GM12875 (cell line): ENCODE data around the gene ST6GALNAC3.

ENCODE experiments used
- H3K4me3 ChIP-seq: one replicate; pipeline ENCODE4 v1.5.1; 2011; ENCODE audit warnings: low read depth, low read length, control low read depth
- TF ChIP-seq, protein P1 (sequence below): IDR thresholded peaks from 2 replicates; pipeline ENCODE4 v1.5.1; 2011; ENCODE audit warnings: low read depth, mild to moderate bottlenecking, control low read depth, inconsistent platforms, low read length, moderate library complexity, borderline replicate concordance; ENCODE audit not compliant: insufficient read depth

Gene ST6GALNAC3

DNA sequence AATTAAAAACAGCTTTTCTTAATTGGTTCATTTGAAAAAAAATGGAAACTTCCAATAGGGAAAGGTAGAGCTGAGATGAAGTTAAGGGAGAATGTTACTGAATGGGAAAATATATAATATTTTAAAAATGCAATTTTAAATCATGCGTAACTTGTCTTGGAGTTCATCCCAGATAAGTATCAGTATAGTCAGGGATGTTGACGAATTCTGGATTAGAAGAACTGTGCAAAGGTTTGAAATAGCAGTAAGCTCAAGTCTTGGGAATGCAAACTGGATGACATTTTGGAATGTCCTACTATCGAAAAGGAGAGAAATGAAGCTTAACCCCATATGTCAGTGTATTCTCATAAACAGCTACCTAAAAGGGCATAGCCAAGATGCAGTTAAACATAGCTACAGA lies 4.0 kb upstream of the ST6GALNAC3 start:
- TF ChIP-seq, protein P1, sequence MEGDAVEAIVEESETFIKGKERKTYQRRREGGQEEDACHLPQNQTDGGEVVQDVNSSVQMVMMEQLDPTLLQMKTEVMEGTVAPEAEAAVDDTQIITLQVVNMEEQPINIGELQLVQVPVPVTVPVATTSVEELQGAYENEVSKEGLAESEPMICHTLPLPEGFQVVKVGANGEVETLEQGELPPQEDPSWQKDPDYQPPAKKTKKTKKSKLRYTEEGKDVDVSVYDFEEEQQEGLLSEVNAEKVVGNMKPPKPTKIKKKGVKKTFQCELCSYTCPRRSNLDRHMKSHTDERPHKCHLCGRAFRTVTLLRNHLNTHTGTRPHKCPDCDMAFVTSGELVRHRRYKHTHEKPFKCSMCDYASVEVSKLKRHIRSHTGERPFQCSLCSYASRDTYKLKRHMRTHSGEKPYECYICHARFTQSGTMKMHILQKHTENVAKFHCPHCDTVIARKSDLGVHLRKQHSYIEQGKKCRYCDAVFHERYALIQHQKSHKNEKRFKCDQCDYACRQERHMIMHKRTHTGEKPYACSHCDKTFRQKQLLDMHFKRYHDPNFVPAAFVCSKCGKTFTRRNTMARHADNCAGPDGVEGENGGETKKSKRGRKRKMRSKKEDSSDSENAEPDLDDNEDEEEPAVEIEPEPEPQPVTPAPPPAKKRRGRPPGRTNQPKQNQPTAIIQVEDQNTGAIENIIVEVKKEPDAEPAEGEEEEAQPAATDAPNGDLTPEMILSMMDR: no peak

DNA sequence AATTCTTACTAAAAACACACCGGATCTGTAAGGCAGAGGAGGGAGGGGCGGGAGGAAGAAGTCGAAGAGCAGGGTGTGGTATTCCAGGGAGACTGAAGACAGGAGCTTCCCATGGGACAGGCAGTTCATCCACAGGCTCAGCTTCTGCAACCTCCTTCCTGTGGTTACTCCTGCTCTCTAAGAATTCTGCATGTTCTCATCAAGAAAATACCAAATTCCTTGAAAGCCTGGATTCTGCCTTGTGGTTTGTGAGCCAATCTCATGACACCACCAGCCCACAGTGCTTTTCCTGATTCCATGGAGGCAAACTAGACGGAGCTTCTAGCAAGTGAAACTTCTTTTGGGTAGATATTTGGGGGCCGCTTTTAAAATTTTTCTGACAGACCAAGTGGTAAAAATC lies 1.1 kb upstream of the ST6GALNAC3 start:
- TF ChIP-seq, protein P1: no peak
- no peak overlapping the region for H3K4me3 ChIP-seq

More for the DNA sequence above, 4.0 kb upstream of the ST6GALNAC3 start:
- no peak overlapping the region for H3K4me3 ChIP-seq

DNA sequence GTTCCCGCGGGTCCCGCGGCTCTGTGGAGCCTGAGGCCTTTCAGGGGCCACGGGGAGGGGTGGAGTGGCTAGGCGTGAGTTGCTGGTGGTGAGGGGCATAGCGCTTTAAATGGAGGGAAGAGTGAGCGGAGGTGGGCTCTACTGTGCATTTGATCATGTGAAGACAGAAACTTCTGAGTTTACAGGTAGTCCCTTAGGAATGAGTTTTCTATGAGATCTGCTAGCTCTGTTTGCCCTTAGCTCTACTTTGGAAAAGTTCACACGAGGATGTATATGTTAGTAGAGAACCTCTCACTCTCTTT lies 593 bp downstream of the ST6GALNAC3 start:
- H3K4me3 ChIP-seq: peak overlapping the region; percentile 59
- TF ChIP-seq, protein P1: no peak

DNA sequence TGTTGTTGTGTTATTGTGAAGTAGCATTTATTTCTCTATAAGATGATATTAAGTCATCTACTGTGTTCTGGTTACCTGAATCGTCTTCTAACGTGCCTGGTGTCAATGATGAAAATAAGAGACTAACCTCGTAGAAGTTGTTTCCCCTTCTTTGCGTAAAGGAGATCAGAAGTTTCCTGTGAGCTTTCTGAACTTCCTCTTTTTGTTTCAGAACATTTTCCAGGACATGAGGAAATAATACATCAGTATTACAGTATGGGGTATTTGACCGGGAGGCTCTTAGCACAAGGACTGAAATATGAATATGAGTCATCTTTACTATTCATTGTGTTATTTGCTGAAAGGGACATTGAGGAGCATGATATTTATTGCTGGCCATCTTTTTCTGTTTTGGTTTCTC lies 1.3 kb downstream of the ST6GALNAC3 start:
- TF ChIP-seq, protein P1: no peak
- no peak overlapping the region for H3K4me3 ChIP-seq

DNA sequence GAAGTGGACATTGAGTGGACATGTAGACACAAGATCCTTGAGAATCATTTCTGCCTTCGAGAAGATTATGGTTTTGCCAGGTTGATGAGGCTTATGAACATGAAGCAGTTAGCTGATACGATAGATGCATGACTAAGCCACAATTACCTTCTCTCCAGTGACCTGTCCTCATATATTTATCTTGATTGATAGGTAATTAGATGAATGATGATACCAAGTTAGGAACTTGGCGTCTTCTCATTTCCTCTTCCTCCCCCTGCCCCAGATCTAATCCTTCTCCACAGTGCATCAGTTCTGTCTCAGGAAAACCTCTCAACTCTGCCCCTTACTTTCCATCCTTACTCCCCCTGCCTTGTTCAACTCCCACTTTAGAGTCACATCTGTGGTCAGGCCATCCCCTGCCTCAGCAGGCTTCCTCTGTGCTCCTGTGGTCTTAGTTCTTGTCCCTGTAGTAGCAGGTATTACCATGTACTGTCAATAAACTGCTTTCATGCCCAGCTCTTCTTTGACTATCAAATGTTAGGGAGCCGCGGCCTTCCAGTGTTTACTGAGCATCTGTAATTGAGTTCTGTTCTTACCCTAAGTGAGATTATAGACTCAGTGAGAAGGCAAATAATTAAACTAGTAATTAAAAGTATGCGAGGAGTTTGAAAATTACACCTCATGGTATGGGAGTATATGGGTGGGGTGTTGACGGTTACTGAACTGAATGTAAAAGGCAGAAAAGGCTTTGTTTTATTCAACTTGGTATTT lies 5.1 kb downstream of the ST6GALNAC3 start:
- no peak overlapping the region for H3K4me3 ChIP-seq
- TF ChIP-seq, protein P1: no peak

DNA sequence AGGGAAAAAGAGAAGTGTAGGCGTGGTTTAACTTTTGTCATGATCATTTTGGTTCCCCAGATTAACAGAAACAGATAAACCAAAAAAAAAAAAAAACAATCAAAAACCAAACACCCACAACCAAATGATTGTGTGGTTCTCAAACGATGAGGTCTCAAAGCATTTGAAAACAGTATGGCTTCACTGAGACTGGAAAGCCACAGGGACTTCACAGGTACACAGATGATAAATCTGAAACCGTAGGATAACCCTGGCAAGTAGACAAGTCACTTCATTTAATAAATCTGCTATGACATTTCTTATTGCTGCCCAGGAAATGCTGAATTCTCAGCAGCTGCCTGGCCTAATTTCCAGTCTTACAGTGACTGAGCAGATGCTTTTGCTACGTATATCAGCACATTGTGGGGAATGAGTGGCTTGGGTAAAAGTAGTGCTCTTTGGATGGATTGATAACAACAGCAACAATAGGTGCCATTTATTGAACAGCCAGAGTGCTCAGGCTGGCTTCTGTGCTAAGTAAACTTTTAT lies 6.1 kb downstream of the ST6GALNAC3 start:
- TF ChIP-seq, protein P1: no peak
- H3K4me3 ChIP-seq: no peak overlapping the region

DNA sequence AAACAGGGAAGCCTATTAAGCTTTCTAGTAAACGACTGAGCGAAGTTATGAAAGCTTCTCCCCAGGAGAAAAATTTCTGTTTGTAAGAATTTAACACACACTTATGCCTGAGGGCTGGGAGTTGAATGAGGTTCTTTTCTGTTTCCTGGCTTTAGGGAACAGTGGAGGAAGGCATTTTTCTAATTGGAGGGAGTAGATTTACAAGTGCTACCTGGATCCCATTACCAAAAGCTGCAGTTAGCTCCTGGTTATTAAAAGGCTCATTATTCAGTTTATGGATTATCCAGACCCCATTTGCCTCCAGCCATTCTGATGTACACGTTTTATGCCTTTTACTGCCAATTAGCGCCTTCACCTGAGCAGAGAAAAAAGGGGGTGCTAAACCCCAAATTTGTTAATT lies 7.5 kb downstream of the ST6GALNAC3 start:
- H3K4me3 ChIP-seq: no peak overlapping the region
- TF ChIP-seq, protein P1: no peak
